ENCODE measurements around the gene RER1. TPM values are rescaled to one million over a fixed set of nuclear protein-coding genes. Genes with fewer than 3 reads are reported as not detected.

The RER1 gene
- total RNA-seq, 4 donors from 2014 or later = 51.1 to 60.5 (median 55.4) TPM

DNA sequence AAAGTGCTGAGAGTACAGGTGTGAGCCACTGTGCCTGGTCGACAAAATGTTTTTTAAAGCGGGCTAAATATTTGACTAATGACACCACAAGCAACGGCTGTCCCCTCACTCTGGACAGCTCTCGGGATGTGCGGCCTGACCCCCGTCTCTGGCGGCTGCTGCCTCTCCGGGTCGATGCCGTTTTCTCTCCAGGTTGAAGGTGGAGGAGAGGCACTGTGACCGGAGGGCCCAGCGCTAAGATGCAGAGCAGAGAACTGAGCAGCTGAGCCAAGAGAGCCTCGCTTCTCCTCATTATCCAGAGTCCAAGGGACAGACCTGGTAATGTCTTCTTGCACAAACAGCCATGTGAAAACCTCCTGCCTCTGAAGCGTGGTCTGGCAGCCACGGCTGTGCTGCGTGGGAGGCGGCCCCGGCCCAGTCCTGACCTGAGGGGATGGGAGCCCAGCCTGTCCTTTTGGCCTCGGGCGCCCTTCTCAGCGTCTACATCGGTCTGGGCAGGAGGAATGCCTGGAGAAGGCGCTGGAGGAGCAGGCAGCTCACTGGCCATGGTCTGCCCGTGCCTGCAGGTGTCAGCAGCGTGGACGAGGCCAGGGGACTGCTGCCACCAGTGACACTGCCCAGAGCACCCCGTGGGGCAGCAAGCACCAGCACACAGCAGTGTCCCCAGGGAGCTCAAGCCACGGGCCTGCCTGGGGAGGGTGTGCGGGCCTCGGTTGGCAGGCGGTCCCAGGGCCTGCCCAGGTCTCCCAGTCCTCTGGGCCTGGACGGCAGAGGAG, 10.6 kb upstream of the RER1 start:
- no peak for ATAC-seq
- no peak for TF ChIP-seq POLR2A (IDR thresholded peaks at IDR 0.05)
- no peak overlapping the region for H3K4me3 ChIP-seq
- H3K4me1 ChIP-seq = peaks cover 0 to 5% of the 10 kb centered on the region in 2 donors
- no peak for DNase-seq
- intact Hi-C loops (cut with DNase I; ENCODE audit: low total_unique reads) (loop anchor here (1.0 to 5.0 kb wide), 3 partner anchors 64 to 249 kb away; no protein-coding TSS in a partner anchor), in situ Hi-C loops (cut with MboI; ENCODE audit: low sequenced_read_pairs in 4 of 4) (loop anchor here in 1 of 4 donors (10.0 kb wide), 1 partner anchor 186 kb away; the partner anchor contains the start of gene FAAP20)
- no peaks in the 10 kb centered on the region for H3K36me3 ChIP-seq
- no peak overlapping the region for H3K27ac ChIP-seq
- H3K9me3 ChIP-seq = no peaks in the 10 kb centered on the region
- no peaks in the 10 kb centered on the region for H3K27me3 ChIP-seq

DNA sequence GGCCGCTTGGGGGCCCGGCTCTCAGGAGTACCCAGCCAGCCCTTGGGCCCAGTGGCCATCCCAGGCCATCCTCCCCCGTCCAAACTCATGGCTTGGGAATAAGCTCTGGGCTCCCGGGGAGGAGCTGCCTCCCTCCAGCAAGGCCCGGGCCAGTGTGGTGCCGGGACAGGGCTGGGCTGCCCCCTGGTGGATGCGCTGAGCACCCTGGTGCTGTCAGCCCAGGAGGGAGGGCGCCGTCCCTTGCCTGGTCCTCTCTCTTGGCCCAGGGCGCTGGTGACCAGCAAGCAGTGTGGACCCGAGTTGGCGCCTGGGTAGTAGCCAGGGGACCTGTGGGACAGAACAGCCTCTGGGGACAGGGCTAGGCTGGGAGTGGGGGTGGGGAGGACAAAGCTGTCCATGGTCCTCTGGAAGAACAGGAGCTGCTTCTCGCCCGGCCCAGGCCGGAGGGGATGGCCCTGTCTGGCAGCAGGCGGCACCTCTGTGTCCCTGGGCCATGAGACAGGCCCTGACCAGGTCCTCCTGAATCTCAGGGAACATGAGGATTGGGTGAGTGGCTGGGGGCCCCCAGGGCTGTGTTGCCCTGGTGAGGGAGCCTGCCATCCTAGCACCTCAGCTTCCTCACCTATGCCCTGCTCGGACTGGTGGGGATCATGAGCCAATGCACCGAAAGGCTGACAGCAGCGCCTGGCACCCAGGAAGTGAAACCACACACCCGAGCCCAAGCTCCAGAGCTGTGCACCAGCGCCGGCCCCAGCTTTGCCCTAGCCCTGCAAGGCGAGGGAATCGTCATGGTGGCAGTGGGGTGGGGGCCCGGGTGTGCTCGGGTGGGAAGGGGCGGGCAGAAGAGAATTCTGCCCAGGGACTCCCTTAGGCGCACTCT, 9.7 kb upstream of the RER1 start:
- ATAC-seq (peak; percentile 64 to 81), DNase-seq (peak; percentile 41 to 67)
- intact Hi-C loops (cut with DNase I; ENCODE audit: low total_unique reads) (loop anchor here (1.0 to 5.0 kb wide), 3 partner anchors 65 to 250 kb away; no protein-coding TSS in a partner anchor), in situ Hi-C loops (cut with MboI; ENCODE audit: low sequenced_read_pairs in 4 of 4) (loop anchor here in 1 of 4 donors (10.0 kb wide), 1 partner anchor 187 kb away; the partner anchor contains the start of gene FAAP20)
- no peak overlapping the region for H3K27ac ChIP-seq
- H3K4me1 ChIP-seq = peaks cover 0 to 5% of the 10 kb centered on the region in 2 donors
- H3K9me3 ChIP-seq = no peaks in the 10 kb centered on the region
- H3K27me3 ChIP-seq = no peaks in the 10 kb centered on the region
- TF ChIP-seq, protein P1, sequence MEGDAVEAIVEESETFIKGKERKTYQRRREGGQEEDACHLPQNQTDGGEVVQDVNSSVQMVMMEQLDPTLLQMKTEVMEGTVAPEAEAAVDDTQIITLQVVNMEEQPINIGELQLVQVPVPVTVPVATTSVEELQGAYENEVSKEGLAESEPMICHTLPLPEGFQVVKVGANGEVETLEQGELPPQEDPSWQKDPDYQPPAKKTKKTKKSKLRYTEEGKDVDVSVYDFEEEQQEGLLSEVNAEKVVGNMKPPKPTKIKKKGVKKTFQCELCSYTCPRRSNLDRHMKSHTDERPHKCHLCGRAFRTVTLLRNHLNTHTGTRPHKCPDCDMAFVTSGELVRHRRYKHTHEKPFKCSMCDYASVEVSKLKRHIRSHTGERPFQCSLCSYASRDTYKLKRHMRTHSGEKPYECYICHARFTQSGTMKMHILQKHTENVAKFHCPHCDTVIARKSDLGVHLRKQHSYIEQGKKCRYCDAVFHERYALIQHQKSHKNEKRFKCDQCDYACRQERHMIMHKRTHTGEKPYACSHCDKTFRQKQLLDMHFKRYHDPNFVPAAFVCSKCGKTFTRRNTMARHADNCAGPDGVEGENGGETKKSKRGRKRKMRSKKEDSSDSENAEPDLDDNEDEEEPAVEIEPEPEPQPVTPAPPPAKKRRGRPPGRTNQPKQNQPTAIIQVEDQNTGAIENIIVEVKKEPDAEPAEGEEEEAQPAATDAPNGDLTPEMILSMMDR (IDR thresholded peaks at IDR 0.05 in 4 of 5, conservative IDR thresholded peaks at IDR 0.05 in 1 of 5) = peak; percentile 72 to 92 (median 88)
- TF ChIP-seq POLR2A (IDR thresholded peaks at IDR 0.05) = no peak
- H3K36me3 ChIP-seq = no peaks in the 10 kb centered on the region
- H3K4me3 ChIP-seq = no peak overlapping the region

DNA sequence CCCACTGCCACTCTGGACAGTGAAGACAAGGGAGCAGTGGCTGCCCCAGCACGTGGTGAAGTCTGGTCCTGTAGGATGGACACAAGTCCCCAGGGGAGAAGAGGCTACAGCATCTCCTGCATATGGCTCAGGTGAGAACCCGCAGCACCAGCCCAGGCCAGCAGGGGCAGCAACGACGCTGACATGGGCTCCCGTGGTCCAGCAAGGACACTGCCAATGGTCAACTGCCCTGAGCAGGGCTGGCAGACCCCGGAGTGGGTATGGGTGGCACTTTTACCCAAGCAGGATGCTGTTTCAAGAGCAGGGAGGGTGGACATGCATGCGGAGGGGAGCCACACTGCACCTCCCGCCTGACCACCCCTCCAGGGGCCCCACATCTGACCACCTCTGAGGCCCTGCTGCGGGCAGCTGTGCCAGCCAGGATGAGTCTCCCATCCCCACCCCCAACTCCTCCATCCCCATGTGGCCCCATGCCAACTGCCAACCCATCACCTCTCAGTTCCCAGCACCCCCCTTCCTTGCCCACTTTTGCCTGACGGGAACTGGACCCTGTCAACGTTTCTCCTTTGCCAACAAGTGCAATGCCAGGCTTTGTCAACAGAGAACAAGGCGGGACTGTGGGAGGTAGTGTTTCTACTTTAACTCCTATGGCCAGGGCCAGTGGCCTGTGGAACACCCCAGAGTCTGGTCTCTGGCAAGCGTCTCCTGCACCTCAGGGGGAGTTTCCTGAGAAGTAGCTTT, 8.8 kb upstream of the RER1 start:
- Histone ChIP-seq H3K4me1 (peaks cover 0 to 5% of the 10 kb centered on the region in 2 donors), H3K36me3 (no peaks in the 10 kb centered on the region), H3K27ac (no peak overlapping the region), H3K4me3 (no peak overlapping the region), H3K9me3 (no peaks in the 10 kb centered on the region), H3K27me3 (no peaks in the 10 kb centered on the region)
- in situ Hi-C loops (cut with MboI; ENCODE audit: low sequenced_read_pairs in 4 of 4) (loop anchor here in 1 of 4 donors (10.0 kb wide), 1 partner anchor 188 kb away; the partner anchor contains the start of gene FAAP20), intact Hi-C loops (cut with DNase I; ENCODE audit: low total_unique reads) (loop anchor here (5.0 kb wide), 2 partner anchors 65 to 250 kb away; no protein-coding TSS in a partner anchor)
- DNase-seq = no peak
- TF ChIP-seq, protein P1 (IDR thresholded peaks at IDR 0.05 in 4 of 5, conservative IDR thresholded peaks at IDR 0.05 in 1 of 5) = peak in 2 of 5 experiments; percentile 26 to 39
- no peak for TF ChIP-seq POLR2A (IDR thresholded peaks at IDR 0.05)
- ATAC-seq = no peak

DNA sequence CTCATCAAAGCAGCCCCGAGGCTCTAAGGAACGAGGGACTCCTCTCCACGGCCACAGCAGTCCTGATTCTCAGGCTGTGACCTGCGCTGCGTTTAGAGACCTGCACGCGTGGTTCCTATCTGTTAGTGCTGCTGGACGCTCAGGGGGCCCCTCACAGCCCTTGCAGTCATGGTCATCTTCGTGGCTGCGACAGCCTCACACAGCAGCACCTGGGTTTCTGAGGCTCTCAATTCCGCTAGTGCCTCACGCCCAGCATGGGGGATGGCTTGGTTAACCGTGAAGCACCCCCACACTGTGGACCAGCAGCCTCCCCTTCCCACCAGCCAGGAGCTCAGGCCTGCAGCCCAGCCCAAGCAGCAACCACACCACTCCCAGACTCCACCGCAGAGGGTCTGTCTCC, 8.1 kb upstream of the RER1 start:
- Histone ChIP-seq H3K4me1 (peaks cover 0 to 5% of the 10 kb centered on the region in 2 donors), H3K9me3 (no peaks in the 10 kb centered on the region), H3K27me3 (no peaks in the 10 kb centered on the region), H3K27ac (peak overlapping the region in 1 of 4 donors; percentile 66), H3K36me3 (no peaks in the 10 kb centered on the region), H3K4me3 (no peak overlapping the region)
- ATAC-seq (no peak), DNase-seq (no peak)
- no peak for TF ChIP-seq POLR2A (IDR thresholded peaks at IDR 0.05)
- TF ChIP-seq, protein P1 (IDR thresholded peaks at IDR 0.05 in 4 of 5, conservative IDR thresholded peaks at IDR 0.05 in 1 of 5) = no peak
- in situ Hi-C loops (cut with MboI; ENCODE audit: low sequenced_read_pairs in 4 of 4) (loop anchor here in 1 of 4 donors (10.0 kb wide), 1 partner anchor 189 kb away; the partner anchor contains the start of gene FAAP20), intact Hi-C loops (cut with DNase I; ENCODE audit: low total_unique reads) (loop anchor here (5.0 kb wide), 2 partner anchors 66 to 251 kb away; no protein-coding TSS in a partner anchor)

Measured in gastrocnemius medialis (tissue), 4 donors.